ENCODE data around the gene APBB2. TPM values are rescaled to one million over a fixed set of nuclear protein-coding genes. Genes with fewer than 3 reads are reported as not detected.

APBB2 gene
- total RNA-seq, 1 experiment from 2014 or later: 46.0 TPM

DNA sequence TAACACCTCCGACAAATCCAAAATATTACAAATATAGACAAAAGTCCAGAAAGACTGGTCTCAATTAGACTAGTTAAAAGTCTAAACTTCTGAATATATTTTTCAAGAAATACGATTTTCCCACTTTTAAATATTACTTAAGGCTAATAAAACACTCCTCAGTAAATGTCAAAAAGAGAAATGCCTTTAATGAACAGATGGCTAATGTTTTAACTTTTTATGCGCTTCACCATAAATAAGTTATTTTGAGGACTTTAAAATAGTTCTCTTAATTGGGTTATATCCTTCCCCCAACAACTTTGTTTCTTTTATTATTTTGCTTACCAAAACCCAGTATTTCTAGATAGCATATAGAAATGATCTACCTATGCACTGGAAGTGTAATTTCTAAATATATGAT lies 201.4 kb downstream of the APBB2 start:
- Histone ChIP-seq H3K9me2 (ENCODE audit: insufficient read depth) (no peaks in the 10 kb centered on the region), H3K4me2 (no peak overlapping the region), H4K20me1 (ENCODE audit: insufficient read depth) (no peaks in the 10 kb centered on the region), H3K4me1 (replicated peaks; ENCODE audit: insufficient read depth) (peaks cover 11% of the 10 kb centered on the region; the same call in 1 of the 2 replicates), H3K9me3 (ENCODE audit: insufficient read depth, low read depth) (no peaks in the 10 kb centered on the region), H3K27me3 (ENCODE audit: insufficient read depth, low read depth) (no peaks in the 10 kb centered on the region), H3K79me2 (ENCODE audit: low read depth) (no peaks in the 10 kb centered on the region), H3F3A (ENCODE audit: insufficient read depth, low read depth) (no peaks in the 10 kb centered on the region), H3K27ac (no peak overlapping the region), H3K4me3 (no peak overlapping the region), H2AFZ (no peak overlapping the region), H3K36me3 (ENCODE audit: low read depth) (no peaks in the 10 kb centered on the region)
- no TSS peak for BruUV-seq (replicated peaks)
- ChIA-PET CTCF (interaction anchor here (0.6 kb wide), 1 partner anchor 51 kb away, joined by 3 read pairs; no protein-coding TSS in a partner anchor), POLR2A (ENCODE audit: unreplicated experiment) (no interaction called here)
- intact Hi-C loops (cut with micrococcal nuclease; ENCODE audit: unreplicated experiment): no loop called here
- no peak for TF ChIP-seq EZH2 (IDR thresholded peaks at IDR 0.05; ENCODE audit: low read depth)
- TF ChIP-seq, protein P1, sequence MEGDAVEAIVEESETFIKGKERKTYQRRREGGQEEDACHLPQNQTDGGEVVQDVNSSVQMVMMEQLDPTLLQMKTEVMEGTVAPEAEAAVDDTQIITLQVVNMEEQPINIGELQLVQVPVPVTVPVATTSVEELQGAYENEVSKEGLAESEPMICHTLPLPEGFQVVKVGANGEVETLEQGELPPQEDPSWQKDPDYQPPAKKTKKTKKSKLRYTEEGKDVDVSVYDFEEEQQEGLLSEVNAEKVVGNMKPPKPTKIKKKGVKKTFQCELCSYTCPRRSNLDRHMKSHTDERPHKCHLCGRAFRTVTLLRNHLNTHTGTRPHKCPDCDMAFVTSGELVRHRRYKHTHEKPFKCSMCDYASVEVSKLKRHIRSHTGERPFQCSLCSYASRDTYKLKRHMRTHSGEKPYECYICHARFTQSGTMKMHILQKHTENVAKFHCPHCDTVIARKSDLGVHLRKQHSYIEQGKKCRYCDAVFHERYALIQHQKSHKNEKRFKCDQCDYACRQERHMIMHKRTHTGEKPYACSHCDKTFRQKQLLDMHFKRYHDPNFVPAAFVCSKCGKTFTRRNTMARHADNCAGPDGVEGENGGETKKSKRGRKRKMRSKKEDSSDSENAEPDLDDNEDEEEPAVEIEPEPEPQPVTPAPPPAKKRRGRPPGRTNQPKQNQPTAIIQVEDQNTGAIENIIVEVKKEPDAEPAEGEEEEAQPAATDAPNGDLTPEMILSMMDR (conservative IDR thresholded peaks at IDR 0.05): no peak
- no peak for DNase-seq

DNA sequence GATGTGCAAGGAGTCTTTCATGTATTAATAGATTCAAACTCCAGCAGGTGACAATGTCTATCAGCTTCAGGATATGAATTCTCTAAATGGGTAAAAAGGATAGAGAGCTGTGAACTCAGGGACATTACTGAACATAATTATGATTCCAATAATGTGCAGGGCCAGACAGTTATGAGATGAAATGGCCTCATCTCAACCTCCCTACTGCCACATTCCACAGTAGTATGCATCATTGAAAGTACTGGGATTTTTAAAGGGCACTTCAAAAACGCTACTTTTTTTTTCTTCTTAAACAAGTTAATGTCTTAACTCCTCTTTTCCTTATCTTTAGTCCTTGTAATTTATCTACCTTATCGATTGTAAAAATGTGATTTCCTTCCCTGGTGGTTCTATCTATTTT lies 202.0 kb downstream of the APBB2 start:
- DNase-seq: no peak
- no peaks in the 10 kb centered on the region for H3K36me3 ChIP-seq (ENCODE audit: low read depth)
- no peak overlapping the region for H3K4me2 ChIP-seq
- intact Hi-C loops (cut with micrococcal nuclease; ENCODE audit: unreplicated experiment): no loop called here
- H3K27me3 ChIP-seq (ENCODE audit: insufficient read depth, low read depth): no peaks in the 10 kb centered on the region
- no peaks in the 10 kb centered on the region for H3K9me3 ChIP-seq (ENCODE audit: insufficient read depth, low read depth)
- no peaks in the 10 kb centered on the region for H3K79me2 ChIP-seq (ENCODE audit: low read depth)
- H3K9me2 ChIP-seq (ENCODE audit: insufficient read depth): no peaks in the 10 kb centered on the region
- no peak overlapping the region for H3K4me3 ChIP-seq
- H3K4me1 ChIP-seq (replicated peaks; ENCODE audit: insufficient read depth): peaks cover 11% of the 10 kb centered on the region; the same call in 1 of the 2 replicates
- TF ChIP-seq, protein P1 (conservative IDR thresholded peaks at IDR 0.05): no peak
- TF ChIP-seq EZH2 (IDR thresholded peaks at IDR 0.05; ENCODE audit: low read depth): no peak
- BruUV-seq (replicated peaks): no TSS peak
- H3F3A ChIP-seq (ENCODE audit: insufficient read depth, low read depth): no peaks in the 10 kb centered on the region
- ChIA-PET CTCF (interaction anchor here (0.6 kb wide), 1 partner anchor 52 kb away, joined by 3 read pairs; no protein-coding TSS in a partner anchor), POLR2A (ENCODE audit: unreplicated experiment) (no interaction called here)
- H4K20me1 ChIP-seq (ENCODE audit: insufficient read depth): no peaks in the 10 kb centered on the region
- no peak overlapping the region for H3K27ac ChIP-seq
- H2AFZ ChIP-seq: no peak overlapping the region

DNA sequence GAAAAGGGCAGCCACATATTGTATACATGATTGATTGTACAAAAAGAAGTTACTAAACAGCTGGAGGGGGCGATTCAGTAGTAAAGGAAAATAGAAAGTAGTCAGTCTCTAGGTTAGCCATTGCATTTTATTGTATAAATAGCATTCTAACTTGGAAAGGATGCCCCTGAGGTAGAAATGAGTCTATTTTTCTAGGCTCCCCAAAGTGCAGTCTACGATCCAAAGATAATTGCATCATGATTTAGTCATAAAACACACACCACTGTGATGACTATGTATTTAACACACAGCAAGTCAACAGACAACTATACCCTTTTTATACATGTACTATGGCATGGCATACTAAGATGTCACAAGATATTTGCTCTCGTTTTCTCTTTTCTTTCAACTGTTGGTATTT lies 204.9 kb downstream of the APBB2 start:
- peaks cover 11% of the 10 kb centered on the region; the same call in 1 of the 2 replicates for H3K4me1 ChIP-seq (replicated peaks; ENCODE audit: insufficient read depth)
- intact Hi-C loops (cut with micrococcal nuclease; ENCODE audit: unreplicated experiment): no loop called here
- CTCF ChIA-PET: no interaction called here
- no peaks in the 10 kb centered on the region for H3K9me2 ChIP-seq (ENCODE audit: insufficient read depth)
- H3K36me3 ChIP-seq (ENCODE audit: low read depth): no peaks in the 10 kb centered on the region
- no peak for TF ChIP-seq EZH2 (IDR thresholded peaks at IDR 0.05; ENCODE audit: low read depth)
- H3K4me3 ChIP-seq: no peak overlapping the region
- H4K20me1 ChIP-seq (ENCODE audit: insufficient read depth): no peaks in the 10 kb centered on the region
- H3K4me2 ChIP-seq: peak overlapping the region; percentile 37
- BruUV-seq (replicated peaks): no TSS peak
- H3K27me3 ChIP-seq (ENCODE audit: insufficient read depth, low read depth): no peaks in the 10 kb centered on the region
- POLR2A ChIA-PET (ENCODE audit: unreplicated experiment): no interaction called here
- peak overlapping the region; percentile 16; the same call in 1 of the 2 replicates for H3K27ac ChIP-seq
- no peak for DNase-seq
- H3K9me3 ChIP-seq (ENCODE audit: insufficient read depth, low read depth): no peaks in the 10 kb centered on the region
- no peaks in the 10 kb centered on the region for H3F3A ChIP-seq (ENCODE audit: insufficient read depth, low read depth)
- H3K79me2 ChIP-seq (ENCODE audit: low read depth): no peaks in the 10 kb centered on the region
- H2AFZ ChIP-seq: peak overlapping the region; percentile 57; the same call in 1 of the 2 replicates

DNA sequence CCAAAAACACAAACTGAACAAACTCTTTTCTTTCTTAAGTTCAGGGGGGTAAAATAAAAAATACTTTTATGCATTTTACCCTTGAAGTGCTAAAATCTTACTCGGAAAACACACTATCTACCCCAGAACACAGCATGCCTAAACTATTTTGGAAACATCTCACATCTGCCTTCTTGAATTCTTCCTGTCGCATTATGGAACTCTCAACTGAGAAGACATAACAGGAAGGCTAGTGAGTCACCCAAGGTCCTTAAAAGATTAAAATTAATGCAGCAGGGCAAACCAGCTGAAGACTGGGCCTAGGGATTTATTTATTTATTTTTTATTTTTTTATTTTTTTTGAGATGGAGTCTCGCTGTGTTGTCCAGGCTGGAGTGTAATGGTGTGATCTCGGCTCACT lies 208.2 kb downstream of the APBB2 start:
- no peaks in the 10 kb centered on the region for H3K27me3 ChIP-seq (ENCODE audit: insufficient read depth, low read depth)
- no peak for DNase-seq
- no peaks in the 10 kb centered on the region for H3F3A ChIP-seq (ENCODE audit: insufficient read depth, low read depth)
- no peaks in the 10 kb centered on the region for H3K9me3 ChIP-seq (ENCODE audit: insufficient read depth, low read depth)
- ChIA-PET CTCF (no interaction called here), POLR2A (ENCODE audit: unreplicated experiment) (interaction anchor here (0.5 kb wide), 1 partner anchor 21 kb away, joined by 3 read pairs; no protein-coding TSS in a partner anchor)
- H2AFZ ChIP-seq: no peak overlapping the region
- TF ChIP-seq, protein P1 (conservative IDR thresholded peaks at IDR 0.05): no peak
- TF ChIP-seq EZH2 (IDR thresholded peaks at IDR 0.05; ENCODE audit: low read depth): no peak
- H3K4me3 ChIP-seq: no peak overlapping the region
- H4K20me1 ChIP-seq (ENCODE audit: insufficient read depth): no peaks in the 10 kb centered on the region
- intact Hi-C loops (cut with micrococcal nuclease; ENCODE audit: unreplicated experiment): no loop called here
- H3K27ac ChIP-seq: no peak overlapping the region
- H3K9me2 ChIP-seq (ENCODE audit: insufficient read depth): no peaks in the 10 kb centered on the region
- no TSS peak for BruUV-seq (replicated peaks)
- H3K36me3 ChIP-seq (ENCODE audit: low read depth): no peaks in the 10 kb centered on the region
- peaks cover 11% of the 10 kb centered on the region; the same call in 1 of the 2 replicates for H3K4me1 ChIP-seq (replicated peaks; ENCODE audit: insufficient read depth)
- H3K79me2 ChIP-seq (ENCODE audit: low read depth): no peaks in the 10 kb centered on the region
- no peak overlapping the region for H3K4me2 ChIP-seq
